T-helper 2 cell treated with Interferon-gamma antibody and Interleukin-4, amounts not matched to agents 5 μg/mL and 100 μg/mL, for 36 hours (primary cell): ENCODE data around the gene CARS1.

ENCODE experiments used
- DNase-seq: peaks from one replicate; pipeline ENCODE4 v3.0.0; 2021; ENCODE audit warnings: low spot score
- H3K27ac Mint-ChIP-seq: one replicate; pipeline ENCODE4 v1.8.0; 2021; ENCODE audit warnings: mild to moderate bottlenecking, mixed read lengths
- H3K27me3 Mint-ChIP-seq: one replicate; pipeline ENCODE4 v1.8.0; 2021; ENCODE audit warnings: low read depth, mixed read lengths
- H3K36me3 Mint-ChIP-seq: one replicate; pipeline ENCODE4 v1.8.0; 2021; ENCODE audit warnings: low read depth, mixed read lengths
- H3K4me1 Mint-ChIP-seq: one replicate; pipeline ENCODE4 v1.8.0; 2021; ENCODE audit warnings: low read depth, mixed read lengths
- H3K4me3 Mint-ChIP-seq: one replicate; pipeline ENCODE4 v1.8.0; 2022; ENCODE audit warnings: mild to moderate bottlenecking, moderate library complexity, mixed read lengths
- H3K9me3 Mint-ChIP-seq: one replicate; pipeline ENCODE4 v1.8.0; 2021; ENCODE audit warnings: mixed read lengths

CARS1 gene

DNA sequence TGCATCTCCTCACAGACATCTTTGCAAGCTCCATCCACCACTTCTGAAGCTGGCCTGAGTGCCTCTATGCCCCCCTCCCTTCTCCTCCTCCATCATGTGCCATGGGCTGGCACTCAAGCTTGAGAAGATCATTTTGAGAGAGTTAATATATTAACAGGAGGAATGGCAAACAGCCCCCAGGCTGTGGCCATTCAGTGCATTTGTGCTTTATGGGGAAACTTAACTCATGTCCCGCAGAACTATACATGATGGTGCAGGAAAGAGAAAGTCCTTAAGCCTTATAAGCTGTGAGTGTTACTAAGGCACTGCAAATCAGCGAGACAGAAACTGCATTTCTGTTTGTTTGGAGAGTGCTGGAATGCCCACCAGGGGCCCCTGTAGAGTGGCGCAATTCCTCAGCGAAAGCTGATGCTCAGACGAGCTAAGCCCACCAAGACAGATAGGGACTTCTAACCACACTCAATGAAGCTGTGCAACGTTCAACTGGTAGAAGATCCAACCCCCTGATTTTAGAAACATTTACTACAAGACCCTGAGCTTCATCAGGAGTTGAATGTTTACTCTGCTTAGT is 101.2 kb downstream of the CARS1 start:
- Mint-ChIP-seq H3K36me3 (peaks cover 78% of the 10 kb centered on the region), H3K27me3 (no peaks in the 10 kb centered on the region), H3K4me3 (no peak overlapping the region), H3K9me3 (no peaks in the 10 kb centered on the region), H3K4me1 (peaks cover 37% of the 10 kb centered on the region), H3K27ac (no peak overlapping the region)
- DNase-seq, result no peak

DNA sequence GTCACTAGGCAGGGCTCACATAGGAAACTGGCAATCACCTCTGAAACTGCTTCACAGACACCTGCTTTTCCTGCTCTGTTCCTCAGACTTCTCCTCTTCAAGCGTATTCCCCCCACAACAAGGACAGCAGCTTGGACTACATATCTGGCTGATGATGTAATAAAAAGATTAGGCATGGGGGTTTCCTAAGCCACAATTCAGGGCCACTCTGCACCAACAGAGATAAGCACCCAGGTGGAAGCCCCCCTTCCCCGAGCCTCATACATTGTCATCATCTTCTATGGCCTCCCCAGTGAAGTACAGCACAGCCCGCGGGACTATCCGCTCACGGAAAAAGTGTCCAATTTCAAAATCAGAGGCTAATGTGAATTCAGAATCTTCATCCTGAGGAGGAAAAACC is 103.0 kb downstream of the CARS1 start:
- DNase-seq, result no peak
- H3K36me3 Mint-ChIP-seq, result peaks cover 78% of the 10 kb centered on the region
- H3K9me3 Mint-ChIP-seq, result no peaks in the 10 kb centered on the region
- H3K27me3 Mint-ChIP-seq, result no peaks in the 10 kb centered on the region
- no peak overlapping the region for H3K4me3 Mint-ChIP-seq
- H3K27ac Mint-ChIP-seq, result no peak overlapping the region
- peaks cover 42% of the 10 kb centered on the region for H3K4me1 Mint-ChIP-seq

DNA sequence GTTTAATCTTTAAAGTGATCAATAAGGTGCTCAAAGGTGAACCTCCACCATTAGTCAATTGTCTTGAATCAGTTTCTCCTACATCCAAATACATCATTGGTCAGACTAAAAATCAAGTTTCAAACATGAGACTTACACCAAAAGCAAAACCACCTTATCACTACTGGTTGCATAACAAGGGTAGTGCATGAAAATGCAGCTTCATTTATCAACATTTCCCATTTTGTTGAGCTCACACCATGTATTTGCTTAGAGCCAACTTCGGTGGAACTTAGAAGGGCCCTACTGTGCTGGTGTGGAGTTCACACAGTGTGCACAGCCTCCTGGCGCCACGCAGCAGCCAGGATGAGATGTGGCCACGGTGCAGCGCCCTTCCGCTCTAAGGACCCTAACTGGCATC is 104.9 kb downstream of the CARS1 start:
- Mint-ChIP-seq H3K27me3 (no peaks in the 10 kb centered on the region), H3K4me1 (peaks cover 50% of the 10 kb centered on the region), H3K36me3 (peaks cover 84% of the 10 kb centered on the region), H3K4me3 (no peak overlapping the region), H3K27ac (no peak overlapping the region), H3K9me3 (no peaks in the 10 kb centered on the region)
- no peak for DNase-seq

GRCh38 chr11:2951231-2952110 is 105.8 kb downstream of the CARS1 start:
- no peak for DNase-seq
- Mint-ChIP-seq H3K9me3 (no peaks in the 10 kb centered on the region), H3K27me3 (no peaks in the 10 kb centered on the region), H3K4me1 (peaks cover 53% of the 10 kb centered on the region), H3K4me3 (peak overlapping the region; percentile 44), H3K27ac (peak overlapping the region; percentile 59), H3K36me3 (peaks cover 85% of the 10 kb centered on the region)
